22Rv1 (cell line): Measurements from ENCODE around the gene OSBPL3.

Experiments
- H3K27ac ChIP-seq: fragments of 450-650 bp; 2 replicates; pipeline ENCODE4 v1.5.1; 2017
- CTCF ChIP-seq: fragments of 450-650 bp; IDR thresholded peaks from 2 replicates; pipeline ENCODE4 v1.5.1; 2017; ENCODE audit warnings: mild to moderate bottlenecking
- ZFX ChIP-seq: fragments of 450-650 bp; IDR thresholded peaks from 2 replicates; pipeline ENCODE4 v1.6.1; 2017; ENCODE audit warnings: antibody characterized with exemption, borderline replicate concordance

Gene OSBPL3

DNA sequence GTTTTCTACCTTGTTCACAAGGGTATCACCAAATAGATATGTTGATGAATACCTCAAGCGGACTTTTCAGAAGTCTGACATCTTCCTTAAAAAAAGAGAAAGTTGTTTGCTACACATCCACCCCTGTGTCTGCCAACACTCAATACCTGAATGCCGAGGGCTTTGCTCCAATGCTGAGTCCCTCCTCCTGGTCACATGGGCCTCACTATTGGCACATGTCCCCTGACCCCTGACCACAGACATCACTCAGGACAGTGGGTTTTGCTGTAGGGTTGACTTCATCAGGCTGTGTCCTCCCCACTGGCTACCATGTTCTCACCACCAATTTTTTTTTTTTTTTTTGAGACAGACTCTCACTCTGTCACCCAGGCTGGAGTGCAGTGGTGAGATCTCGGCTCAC, 76.4 kb downstream of the OSBPL3 start:
- no peak overlapping the region for H3K27ac ChIP-seq
- TF ChIP-seq CTCF, result no peak
- TF ChIP-seq ZFX, result no peak

DNA sequence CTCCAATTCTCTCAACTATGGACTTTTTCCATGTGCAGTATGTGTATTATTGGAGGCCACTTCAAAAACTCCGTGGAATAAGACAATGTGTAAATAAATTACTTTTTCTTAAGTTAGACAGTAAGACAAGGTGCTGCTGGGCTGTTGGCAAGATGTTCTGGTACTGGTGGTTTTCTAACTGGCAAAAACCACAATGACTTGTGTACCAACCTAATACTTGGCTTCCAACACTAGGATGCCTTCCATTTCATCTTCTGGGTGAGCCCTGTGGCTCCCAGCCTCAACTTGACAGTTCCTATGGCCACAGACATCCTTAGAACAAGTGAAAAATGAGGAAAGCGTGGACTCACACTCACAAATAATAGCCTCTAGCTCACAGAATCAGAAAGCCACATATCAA, 77.0 kb downstream of the OSBPL3 start:
- TF ChIP-seq ZFX (no peak), CTCF (no peak)
- H3K27ac ChIP-seq, result no peak overlapping the region

GRCh38 chr7:24902276-24902675, 77.7 kb downstream of the OSBPL3 start:
- no peak overlapping the region for H3K27ac ChIP-seq

DNA sequence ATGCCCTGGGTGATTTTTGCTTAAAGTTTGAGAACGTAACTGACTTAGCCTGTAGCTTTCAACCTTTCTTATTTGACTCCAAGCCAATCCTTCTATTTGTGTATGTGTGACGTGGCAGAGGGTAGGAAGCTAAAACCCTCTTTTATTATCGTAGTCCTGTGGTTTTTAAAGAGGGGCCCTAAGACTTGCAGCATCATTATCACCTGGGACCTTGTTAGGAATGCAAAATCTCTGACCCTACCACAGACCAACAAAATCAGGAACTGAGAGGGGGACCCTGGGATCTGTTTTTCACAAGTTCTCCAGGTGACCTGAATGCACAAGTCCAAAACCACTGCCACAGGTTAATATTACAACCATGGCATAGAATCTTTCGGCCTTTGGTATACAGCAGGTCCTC, 80.1 kb downstream of the OSBPL3 start:
- H3K27ac ChIP-seq, result no peak overlapping the region

More at GRCh38 chr7:24902276-24902675, 77.7 kb downstream of the OSBPL3 start:
- TF ChIP-seq CTCF (no peak), ZFX (no peak)

GRCh38 chr7:24899161-24899560, 80.8 kb downstream of the OSBPL3 start:
- TF ChIP-seq CTCF (no peak), ZFX (no peak)
- no peak overlapping the region for H3K27ac ChIP-seq

More for the DNA sequence above, 80.1 kb downstream of the OSBPL3 start:
- no peak for TF ChIP-seq CTCF
- no peak for TF ChIP-seq ZFX

DNA sequence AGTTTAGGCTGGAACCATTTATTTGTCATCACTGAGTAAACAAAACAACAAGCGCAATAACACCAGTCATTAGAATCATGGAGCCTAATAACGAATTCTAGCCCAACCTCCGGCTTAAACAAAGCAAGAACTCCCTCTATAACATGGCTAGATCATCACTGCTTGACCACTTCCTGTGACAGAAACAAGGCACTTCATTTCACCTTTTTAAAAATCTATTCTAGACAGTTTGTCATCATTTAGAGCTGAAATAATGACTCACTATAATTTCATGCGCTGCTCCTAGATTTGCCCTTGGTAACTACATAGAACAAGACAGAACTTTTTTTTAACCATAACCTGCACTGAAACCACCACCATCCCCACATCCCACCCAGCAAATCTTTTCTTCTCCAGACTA, 81.3 kb downstream of the OSBPL3 start:
- no peak for TF ChIP-seq ZFX
- no peak for TF ChIP-seq CTCF
- H3K27ac ChIP-seq, result no peak overlapping the region

- TF ChIP-seq ZFX (no peak), CTCF (no peak)
- H3K27ac ChIP-seq, result no peak overlapping the region
Measured at GRCh38 chr7:24896031-24896501, 83.9 kb downstream of the OSBPL3 start.
